H9 (cell line): ENCODE results near the gene CUBN. TPM values are rescaled to one million over a fixed set of nuclear protein-coding genes. Genes with fewer than 3 reads are reported as not detected.

ENCODE experiments used
- DNase-seq: peaks from one replicate; pipeline ENCODE4 v3.0.0-alpha.2; 2017
- H2AFZ ChIP-seq: one replicate; pipeline ENCODE4 v1.6.1; 2013; ENCODE audit warnings: mild to moderate bottlenecking, low read length, control low read depth, moderate library complexity
- H2AK5ac ChIP-seq: 2 replicates; pipeline ENCODE4 v1.6.1; 2013; ENCODE audit warnings: low read length, control low read depth, mixed read lengths; ENCODE audit not compliant: insufficient read length
- H2BK120ac ChIP-seq: one replicate; pipeline ENCODE4 v1.6.1; 2013; ENCODE audit warnings: low read depth, mild to moderate bottlenecking, low read length, control low read depth, inconsistent platforms; ENCODE audit not compliant: poor library complexity, severe bottlenecking
- H2BK12ac ChIP-seq: 2 replicates; pipeline ENCODE4 v1.6.1; 2013; ENCODE audit warnings: low read length, control low read depth, mixed read lengths, low read depth; ENCODE audit not compliant: insufficient read length
- H2BK15ac ChIP-seq: 2 replicates; pipeline ENCODE4 v1.6.1; 2013; ENCODE audit warnings: low read depth, low read length, control low read depth
- H2BK20ac ChIP-seq: one replicate; pipeline ENCODE4 v1.6.1; 2013; ENCODE audit warnings: low read depth, mild to moderate bottlenecking, low read length, control low read depth, inconsistent platforms; ENCODE audit not compliant: poor library complexity, severe bottlenecking
- H2BK5ac ChIP-seq: 2 replicates; pipeline ENCODE4 v1.6.1; 2013; ENCODE audit warnings: low read length, control low read depth, mixed read lengths; ENCODE audit not compliant: insufficient read length
- H3K14ac ChIP-seq: 2 replicates; pipeline ENCODE4 v1.6.1; 2013; ENCODE audit warnings: low read length, control low read depth; ENCODE audit not compliant: insufficient read depth
- H3K18ac ChIP-seq: 2 replicates; pipeline ENCODE4 v1.6.1; 2013; ENCODE audit warnings: low read depth, mild to moderate bottlenecking, mixed read lengths, low read length, control low read depth; ENCODE audit not compliant: insufficient read length
- H3K23ac ChIP-seq: 2 replicates; pipeline ENCODE4 v1.6.1; 2013; ENCODE audit warnings: low read length, control low read depth, mixed read lengths, low read depth; ENCODE audit not compliant: insufficient read length
- H3K23me2 ChIP-seq: 2 replicates; pipeline ENCODE4 v1.6.1; 2013; ENCODE audit warnings: low read depth, mild to moderate bottlenecking, mixed read lengths, low read length, control low read depth; ENCODE audit not compliant: insufficient read length, poor library complexity, severe bottlenecking
- H3K27ac ChIP-seq: 2 replicates; pipeline ENCODE4 v1.5.1; 2013; ENCODE audit warnings: low read length, control low read depth, mixed read lengths, low read depth; ENCODE audit not compliant: insufficient read length
- H3K27me3 ChIP-seq: 2 replicates; pipeline ENCODE4 v1.6.1; 2013; ENCODE audit warnings: low read length, control low read depth, inconsistent platforms; ENCODE audit not compliant: insufficient read depth
- H3K4ac ChIP-seq: 2 replicates; pipeline ENCODE4 v1.6.1; 2013; ENCODE audit warnings: low read depth, mild to moderate bottlenecking, control low read depth, inconsistent platforms, low read length, moderate library complexity
- H3K4me1 ChIP-seq: 2 replicates; pipeline ENCODE4 v1.6.1; 2013; ENCODE audit warnings: low read length, control low read depth, inconsistent platforms; ENCODE audit not compliant: insufficient read depth
- H3K4me2 ChIP-seq: 2 replicates; pipeline ENCODE4 v1.6.1; 2013; ENCODE audit warnings: low read length, control low read depth, mixed read lengths; ENCODE audit not compliant: insufficient read length, insufficient read depth
- H3K56ac ChIP-seq: 2 replicates; pipeline ENCODE4 v1.6.1; 2013; ENCODE audit warnings: low read depth, mild to moderate bottlenecking, mixed read lengths, low read length, control low read depth; ENCODE audit not compliant: insufficient read length
- H3K79me1 ChIP-seq: 2 replicates; pipeline ENCODE4 v1.6.1; 2013; ENCODE audit warnings: low read depth, mild to moderate bottlenecking, moderate library complexity, low read length, control low read depth, inconsistent platforms; ENCODE audit not compliant: insufficient read depth, poor library complexity, severe bottlenecking
- H3K79me2 ChIP-seq: 2 replicates; pipeline ENCODE4 v1.6.1; 2013; ENCODE audit warnings: low read length, control low read depth, inconsistent platforms; ENCODE audit not compliant: insufficient read depth
- H3K9ac ChIP-seq: 2 replicates; pipeline ENCODE4 v1.6.1; 2013; ENCODE audit warnings: low read length, control low read depth, mixed read lengths; ENCODE audit not compliant: insufficient read length; ENCODE audit errors: extremely low read depth
- H3K9me3 ChIP-seq: one replicate; pipeline ENCODE4 v1.6.1; 2013; ENCODE audit warnings: low read depth, low read length, inconsistent platforms; ENCODE audit not compliant: control insufficient read depth
- H3T11ph ChIP-seq: one replicate; pipeline ENCODE4 v1.6.1; 2013; ENCODE audit warnings: mild to moderate bottlenecking, low read length, control low read depth, inconsistent platforms
- H4K20me1 ChIP-seq: one replicate; pipeline ENCODE4 v1.6.1; 2013; ENCODE audit not compliant: control insufficient read depth, insufficient read length, insufficient read depth
- H4K5ac ChIP-seq: 2 replicates; pipeline ENCODE4 v1.6.1; 2013; ENCODE audit warnings: low read depth, mild to moderate bottlenecking, mixed read lengths, low read length, control low read depth; ENCODE audit not compliant: insufficient read length
- H4K8ac ChIP-seq: replicated peaks from 2 replicates; pipeline ENCODE4 v1.6.1; 2013; ENCODE audit warnings: low read length, control low read depth, mixed read lengths, low read depth; ENCODE audit not compliant: insufficient read length
- H4K91ac ChIP-seq: 2 replicates; pipeline ENCODE4 v1.6.1; 2013; ENCODE audit warnings: low read depth, mild to moderate bottlenecking, moderate library complexity, mixed read lengths, low read length, control low read depth; ENCODE audit not compliant: insufficient read length
- H3K27ac Mint-ChIP-seq, 3 experiments: 2 replicates in 2 of 3; 3 replicates in 1 of 3; pipeline ENCODE4 v1.8.0; 2020 to 2021; ENCODE audit warnings: mixed read lengths in 3 of 3, mild to moderate bottlenecking in 1 of 3, moderate library complexity in 1 of 3
- H3K27me3 Mint-ChIP-seq: 2 replicates; pipeline ENCODE4 v1.8.0; 2021; ENCODE audit warnings: low read depth, mild to moderate bottlenecking, moderate library complexity, mixed read lengths
- H3K36me3 Mint-ChIP-seq, 3 experiments: 2 replicates in 2 of 3; 3 replicates in 1 of 3; pipeline ENCODE4 v1.8.0; 2020 to 2021; ENCODE audit warnings: low read depth in 3 of 3, mixed read lengths in 3 of 3; ENCODE audit not compliant: insufficient read depth in 1 of 3
- H3K4me1 Mint-ChIP-seq, 2 experiments: 2 replicates each; pipeline ENCODE4 v1.8.0; 2020; ENCODE audit warnings: mixed read lengths in 2 of 2
- H3K4me3 Mint-ChIP-seq, 2 experiments: 2 replicates in 1 of 2; 3 replicates in 1 of 2; pipeline ENCODE4 v1.8.0; 2020 to 2021; ENCODE audit warnings: mild to moderate bottlenecking in 2 of 2, mixed read lengths in 2 of 2, moderate library complexity in 1 of 2
- H3K9me3 Mint-ChIP-seq, 2 experiments: 2 replicates in 1 of 2; 3 replicates in 1 of 2; pipeline ENCODE4 v1.8.0; 2020; ENCODE audit warnings: mild to moderate bottlenecking in 2 of 2, mixed read lengths in 2 of 2, moderate library complexity in 1 of 2
- CTCF ChIP-seq: fragments of 200-600 bp; sonication (generic); conservative IDR thresholded peaks from 3 replicates; pipeline ENCODE4 v1.8.0; 2021; ENCODE audit warnings: antibody characterized with exemption, mild to moderate bottlenecking
- WGBS: extraction: QIAGEN DNeasy Blood & Tissue Kit; methylation state at CpG from one replicate; pipeline ENCODE4 v1.1.7; 2013; ENCODE audit warnings: missing lambda C conversion rate, low lambda C conversion rate, mixed read lengths; ENCODE audit not compliant: insufficient read length; ENCODE audit errors: extremely low coverage; 5-methylcytosine and 5-hydroxymethylcytosine counted together
- total RNA-seq: library from RNA; stranded (reverse); gene quantifications from 2 replicates; pipeline ENCODE4 v1.2.1, GENCODE V29; 2021

The CUBN gene
- total RNA-seq, 1 experiment from 2014 or later: 0.26 TPM

- no peak overlapping the region for H2BK12ac ChIP-seq
- H3K9me3 Mint-ChIP-seq: no peaks in the 10 kb centered on the region
- no peak overlapping the region for H4K8ac ChIP-seq
- H2AK5ac ChIP-seq: no peak overlapping the region
- H3K27ac Mint-ChIP-seq: no peak overlapping the region
- 0 out of 4 replicates have a peak, but pooled peaks cover 0 to 2% of the 10 kb centered on the region in 2 experiments for H3K4me1 Mint-ChIP-seq
- no peaks in the 10 kb centered on the region for H3K79me2 ChIP-seq
- no peak overlapping the region for H3T11ph ChIP-seq
- no peaks in the 10 kb centered on the region for H4K20me1 ChIP-seq
- H3K36me3 Mint-ChIP-seq: no peaks in the 10 kb centered on the region
- no peak overlapping the region for H3K27ac ChIP-seq
- DNase-seq: no peak
- H2BK5ac ChIP-seq: no peak overlapping the region
- no peak overlapping the region for H4K91ac ChIP-seq
- H3K18ac ChIP-seq: no peak overlapping the region
- no peaks in the 10 kb centered on the region for H3K79me1 ChIP-seq
- H3K4me3 Mint-ChIP-seq: no peak overlapping the region
- no peaks in the 10 kb centered on the region for H3K23me2 ChIP-seq
- no peak overlapping the region for H3K23ac ChIP-seq
- no peaks in the 10 kb centered on the region for H3K27me3 ChIP-seq
- no peak overlapping the region for H2BK20ac ChIP-seq
- H3K56ac ChIP-seq: no peak overlapping the region
- H2BK120ac ChIP-seq: no peak overlapping the region
- no peak overlapping the region for H2BK15ac ChIP-seq
- no peaks in the 10 kb centered on the region for H3K9me3 ChIP-seq
- H3K14ac ChIP-seq: no peak overlapping the region
- H3K4ac ChIP-seq: no peak overlapping the region
- H3K4me1 ChIP-seq: no peaks in the 10 kb centered on the region
- no peak overlapping the region for H3K9ac ChIP-seq
- TF ChIP-seq CTCF: no peak
- no peaks in the 10 kb centered on the region for H3K27me3 Mint-ChIP-seq
- H3K4me2 ChIP-seq: no peak overlapping the region
- H2AFZ ChIP-seq: no peak overlapping the region
- WGBS: no CpG with 5 or more reads among the region's 9 CpGs
- no peak overlapping the region for H4K5ac ChIP-seq
These were observed 210.3 kb downstream of the CUBN start for GRCh38 chr10:16919121-16919982.
